HCT116 (cell line): ENCODE results near the gene TLE3. TPM values are rescaled to one million over a fixed set of nuclear protein-coding genes. Genes with fewer than 3 reads are reported as not detected.

Source experiments
- ATAC-seq: fragments of 200-7000 bp; cut with Tn5 transposase; 2 replicates; pipeline ENCODE4 v1.9.1; 2020; ENCODE audit warnings: mild to moderate bottlenecking, moderate library complexity
- BruUV-seq: library from RNA; stranded (reverse); fragments of 400-500 nt; replicated peaks from 2 replicates; lab custom pipeline; 2021; lab: Mats Ljungman, UMichigan
- CTCF ChIA-PET: fragments of 300-600 bp; sonication (Branson Sonifier 250); formaldehyde crosslinking; loops from one replicate; lab custom pipeline; 2021; ENCODE audit warnings: antibody characterized with exemption; lab: Charles Lee
- POLR2A ChIA-PET: fragments of 300-600, 350-600 bp; sonication (Branson Sonifier 250); formaldehyde crosslinking; loops from one replicate; lab custom pipeline; 2021; ENCODE audit warnings: antibody characterized with exemption; lab: Charles Lee
- RAD21 ChIA-PET, 2 experiments: fragments of 300-600 bp; sonication (Branson Sonifier 250); formaldehyde crosslinking; loops; one replicate each; lab custom pipeline; 2023; ENCODE audit warnings: low total read pairs in 2 of 2; ENCODE audit not compliant: uncharacterized antibody in 2 of 2, unreplicated experiment in 2 of 2, low non-redundant PET in 1 of 2; lab: Charles Lee
- DNase-seq: peaks from one replicate; pipeline ENCODE4 v3.0.0-alpha.2; 2010; ENCODE audit warnings: low read depth, low spot score
- H2AFZ ChIP-seq: fragments of 200-600 bp; shearing (Covaris generic), sonication (generic); 2 replicates; pipeline ENCODE4 v1.6.1; 2017; ENCODE audit warnings: low read depth, mixed run types, mixed read lengths, antibody characterized with exemption, low read length; ENCODE audit not compliant: poor library complexity, severe bottlenecking
- H3K27ac ChIP-seq: 2 replicates; pipeline ENCODE4 v1.5.1; 2012; ENCODE audit warnings: low read depth, low read length
- H3K27me3 ChIP-seq: fragments of 200-600 bp; sonication (generic); 2 replicates; pipeline ENCODE4 v1.6.1; 2016; ENCODE audit warnings: mixed run types, low read length, mixed read lengths; ENCODE audit not compliant: insufficient read depth
- H3K36me3 ChIP-seq, 2 experiments: fragments of 200-500 bp in 1 of 2; fragments of 200-600 bp in 1 of 2; sonication (Bioruptor generic) in 1 of 2; sonication (generic) in 1 of 2; 2 replicates each; pipeline versions ENCODE4 v1.5.1 to v1.6.1; 2014 to 2016; ENCODE audit warnings: low read length in 2 of 2, inconsistent platforms in 1 of 2, mixed read lengths in 1 of 2, mixed run types in 1 of 2; ENCODE audit not compliant: insufficient read depth in 2 of 2, control insufficient read depth in 1 of 2
- H3K4me1 ChIP-seq, 2 experiments: fragments of 200-600 bp in 1 of 2; sonication (generic) in 1 of 2; 2 replicates each; pipeline versions ENCODE4 v1.5.1 to v1.6.1; 2012 to 2017; ENCODE audit warnings: low read length in 2 of 2, inconsistent platforms in 1 of 2, mild to moderate bottlenecking in 1 of 2, mixed read lengths in 1 of 2, mixed run types in 1 of 2, moderate library complexity in 1 of 2; ENCODE audit not compliant: insufficient read depth in 2 of 2, control insufficient read depth in 1 of 2
- H3K4me2 ChIP-seq: fragments of 200-600 bp; sonication (generic); 2 replicates; pipeline ENCODE4 v1.6.1; 2017; ENCODE audit warnings: mixed run types, low read length, mixed read lengths
- H3K4me3 ChIP-seq, 2 experiments: fragments of 200-600 bp in 1 of 2; sonication (generic) in 1 of 2; replicated peaks in 1 of 2; 2 replicates each; pipeline ENCODE4 v1.5.1; 2011 to 2016; ENCODE audit warnings: low read length in 2 of 2, control low read depth in 1 of 2, low read depth in 1 of 2, mild to moderate bottlenecking in 1 of 2, mixed read lengths in 1 of 2, mixed run types in 1 of 2
- H3K79me2 ChIP-seq: fragments of 200-600 bp; sonication (generic); 2 replicates; pipeline ENCODE4 v1.6.1; 2017; ENCODE audit warnings: mild to moderate bottlenecking, mixed run types, low read length, moderate library complexity, mixed read lengths; ENCODE audit not compliant: insufficient read depth
- H3K9ac ChIP-seq: fragments of 200-600 bp; sonication (generic); 2 replicates; pipeline ENCODE4 v1.6.1; 2016; ENCODE audit warnings: low read length, mixed read lengths
- H3K9me2 ChIP-seq: fragments of 200-600 bp; sonication (generic), shearing (Covaris generic); 2 replicates; pipeline ENCODE4 v1.6.1; 2017; ENCODE audit warnings: mixed run types, mild to moderate bottlenecking, moderate library complexity; ENCODE audit not compliant: insufficient read depth
- H3K9me3 ChIP-seq, 2 experiments: fragments of 200-500 bp in 1 of 2; fragments of 200-600 bp in 1 of 2; sonication (Bioruptor generic) in 1 of 2; sonication (generic) in 1 of 2; 2 replicates each; pipeline ENCODE4 v1.6.1; 2014 to 2017; ENCODE audit warnings: low read length in 2 of 2, mixed read lengths in 2 of 2, inconsistent platforms in 1 of 2, low read depth in 1 of 2, mild to moderate bottlenecking in 1 of 2, mixed run types in 1 of 2, moderate library complexity in 1 of 2; ENCODE audit not compliant: control insufficient read depth in 1 of 2, insufficient read depth in 1 of 2
- H4K20me1 ChIP-seq: fragments of 200-600 bp; sonication (generic), shearing (Covaris generic); 2 replicates; pipeline ENCODE4 v1.6.1; 2017; ENCODE audit warnings: mixed run types, mild to moderate bottlenecking, moderate library complexity; ENCODE audit not compliant: insufficient read depth
- ATF3 ChIP-seq: IDR thresholded peaks from 2 replicates; pipeline ENCODE4 v1.6.1; 2012
- CBX3 ChIP-seq: IDR thresholded peaks from 2 replicates; pipeline ENCODE4 v1.6.1; 2012; ENCODE audit warnings: low read depth
- CEBPB ChIP-seq: IDR thresholded peaks from 2 replicates; pipeline ENCODE4 v1.6.1; 2012; ENCODE audit warnings: low read depth
- EGR1 ChIP-seq: IDR thresholded peaks from 2 replicates; pipeline ENCODE4 v1.6.1; 2012; ENCODE audit warnings: low read depth
- ELF1 ChIP-seq: IDR thresholded peaks from 2 replicates; pipeline ENCODE4 v1.6.1; 2012; ENCODE audit warnings: low read depth, borderline replicate concordance
- EZH2phosphoT487 ChIP-seq: fragments of 200-600 bp; IDR thresholded peaks from 2 replicates; pipeline ENCODE4 v1.6.1; 2018; ENCODE audit warnings: antibody characterized with exemption, borderline replicate concordance
- FOSL1 ChIP-seq: IDR thresholded peaks from 2 replicates; pipeline ENCODE4 v1.6.1; 2012; ENCODE audit warnings: low read depth
- MAX ChIP-seq: IDR thresholded peaks from 2 replicates; pipeline ENCODE4 v1.6.1; 2012
- POLR2A ChIP-seq: IDR thresholded peaks from 2 replicates; pipeline ENCODE4 v1.7.0; 2011; ENCODE audit warnings: borderline replicate concordance; ENCODE audit not compliant: insufficient read depth, insufficient read length; ENCODE audit errors: extremely low read depth
- POLR2AphosphoS5 ChIP-seq: IDR thresholded peaks from 2 replicates; pipeline ENCODE4 v1.6.1; 2011; ENCODE audit warnings: mild to moderate bottlenecking, low read depth, low read length, moderate library complexity
- REST ChIP-seq: IDR thresholded peaks from 2 replicates; pipeline ENCODE4 v1.6.1; 2012; ENCODE audit warnings: low read depth
- SIN3A ChIP-seq: IDR thresholded peaks from 2 replicates; pipeline ENCODE4 v1.6.1; 2012; ENCODE audit warnings: low read depth
- SP1 ChIP-seq: IDR thresholded peaks from 2 replicates; pipeline ENCODE4 v1.6.1; 2012; ENCODE audit warnings: low read depth
- TCF7L2 ChIP-seq: IDR thresholded peaks from 2 replicates; pipeline ENCODE4 v1.7.0; 2011; ENCODE audit warnings: borderline replicate concordance, inconsistent platforms; ENCODE audit not compliant: insufficient read depth, insufficient read length; ENCODE audit errors: extremely low read depth
- YY1 ChIP-seq: IDR thresholded peaks from 2 replicates; pipeline ENCODE4 v1.6.1; 2011; ENCODE audit warnings: low read length, low read depth, moderate library complexity, mild to moderate bottlenecking; ENCODE audit not compliant: insufficient replicate concordance; ENCODE audit errors: extremely low read depth
- ZBTB33 ChIP-seq: IDR thresholded peaks from 2 replicates; pipeline ENCODE4 v1.6.1; 2011; ENCODE audit warnings: mild to moderate bottlenecking, low read length, moderate library complexity; ENCODE audit not compliant: insufficient replicate concordance; ENCODE audit errors: extremely low read depth
- ZFX ChIP-seq: fragments of 450-650 bp; IDR thresholded peaks from 2 replicates; pipeline ENCODE4 v1.6.1; 2017
- ZNF274 ChIP-seq: fragments of 200-500 bp; sonication (Bioruptor generic); IDR thresholded peaks from 2 replicates; pipeline ENCODE4 v1.6.1; 2014; ENCODE audit warnings: mild to moderate bottlenecking, low read depth, low read length, inconsistent platforms
- intact Hi-C: fragments of 100-400 bp; cut with micrococcal nuclease; formaldehyde crosslinking; loops from 2 replicates; pipeline ENCODE4 v1.10.0; 2022
- total RNA-seq: library from RNA; stranded (reverse); gene quantifications from one replicate; pipeline ENCODE4 v1.2.1, GENCODE V29; 2021; ENCODE audit not compliant: unreplicated experiment

Gene TLE3
- total RNA-seq, 1 experiment from 2014 or later = 53.9 TPM

GRCh38 chr15:70017801-70018200, 79.9 kb downstream of the TLE3 start:
- POLR2A ChIA-PET = no interaction called here
- H3K9ac ChIP-seq = no peak overlapping the region
- intact Hi-C loops = no loop called here
- TF ChIP-seq ZNF274 = no peak
- no peak for TF ChIP-seq CBX3
- TF ChIP-seq ATF3 = no peak
- no peak for TF ChIP-seq SP1
- no peak for TF ChIP-seq MAX
- TF ChIP-seq FOSL1 = no peak
- no peak for TF ChIP-seq POLR2A
- no peak for TF ChIP-seq ELF1
- TF ChIP-seq SIN3A = no peak
- no peak for TF ChIP-seq REST
- TF ChIP-seq TCF7L2 = no peak
- TF ChIP-seq ZFX = no peak
- TF ChIP-seq ZBTB33 = no peak
- no peak for TF ChIP-seq EZH2phosphoT487
- no peak for TF ChIP-seq EGR1
- no peak for TF ChIP-seq POLR2AphosphoS5
- TF ChIP-seq CEBPB = no peak
- TF ChIP-seq YY1 = no peak
- H3K36me3 ChIP-seq = no peaks in the 10 kb centered on the region
- CTCF ChIA-PET = no interaction called here
- ATAC-seq (no peak), DNase-seq (no peak)
- H3K27me3 ChIP-seq = peaks cover 6% of the 10 kb centered on the region; the same call in 1 of the 2 replicates
- H3K9me3 ChIP-seq = no peaks in the 10 kb centered on the region
- H2AFZ ChIP-seq = no peak overlapping the region
- no TSS peak for BruUV-seq
- H3K4me2 ChIP-seq = no peak overlapping the region
- no peak overlapping the region for H3K27ac ChIP-seq
- H3K4me3 ChIP-seq = no peak overlapping the region
- RAD21 ChIA-PET = no interaction called here
- no peaks in the 10 kb centered on the region for H3K79me2 ChIP-seq
- H3K9me2 ChIP-seq = no peaks in the 10 kb centered on the region
- H3K4me1 ChIP-seq = peaks cover 0 to 1% of the 10 kb centered on the region in 2 experiments; a peak in 1 of 4 replicates
- no peaks in the 10 kb centered on the region for H4K20me1 ChIP-seq
